Common myeloid progenitor, CD34-positive (primary cell): ENCODE measurements around the gene OR51V1.
"Not testable (repeated sequence)": the region's sequence is repeated elsewhere in the genome, so short reads cannot be mapped to it uniquely, and the experiment has no call there.

Experiments used
- CTCF ChIA-PET: fragments of 350-600 bp; sonication (Branson Sonifier 250); formaldehyde crosslinking; loops from one replicate; lab custom pipeline; 2021; ENCODE audit warnings: antibody characterized with exemption; lab: Charles Lee
- POLR2A ChIA-PET: fragments of 350-600 bp; sonication (Branson Sonifier 250); formaldehyde crosslinking; loops from one replicate; lab custom pipeline; 2021; ENCODE audit warnings: antibody characterized with exemption; lab: Charles Lee
- DNase-seq, 3 donors: peaks; one replicate each; pipeline versions ENCODE4 v3.0.0 to v3.0.0-alpha.2; 2013
- H3K27ac ChIP-seq, 2 experiments: 1 replicate in 1 of 2; 2 replicates in 1 of 2; pipeline ENCODE4 v1.7.0; 2013; ENCODE audit warnings: inconsistent platforms in 2 of 2, low read length in 2 of 2, mild to moderate bottlenecking in 2 of 2, low read depth in 1 of 2, moderate library complexity in 1 of 2; ENCODE audit not compliant: severe bottlenecking in 2 of 2, insufficient read depth in 1 of 2, poor library complexity in 1 of 2
- H3K27me3 ChIP-seq, 5 experiments: replicated peaks in 2 of 5; 1 replicate in 3 of 5; 2 replicates in 2 of 5; pipeline versions ENCODE4 v1.6.1 to v1.7.0; 2013; ENCODE audit warnings: low read length in 4 of 5, mild to moderate bottlenecking in 2 of 5, moderate library complexity in 2 of 5, inconsistent platforms in 1 of 5; ENCODE audit not compliant: insufficient read depth in 5 of 5, control insufficient read depth in 4 of 5
- H3K36me3 ChIP-seq, 4 experiments: 1 replicate in 2 of 4; 2 replicates in 2 of 4; pipeline versions ENCODE4 v1.6.1 to v1.7.0; 2013; ENCODE audit warnings: low read length in 3 of 4, control low read depth in 1 of 4, mild to moderate bottlenecking in 1 of 4; ENCODE audit not compliant: control insufficient read depth in 4 of 4, insufficient read depth in 4 of 4
- H3K4me1 ChIP-seq, 4 experiments: 1 replicate in 3 of 4; 2 replicates in 1 of 4; pipeline versions ENCODE4 v1.6.1 to v1.7.1; 2013; ENCODE audit warnings: low read length in 3 of 4, mild to moderate bottlenecking in 3 of 4, control low read depth in 1 of 4, inconsistent platforms in 1 of 4, moderate library complexity in 1 of 4; ENCODE audit not compliant: control insufficient read depth in 4 of 4, insufficient read depth in 4 of 4; ENCODE audit errors: control extremely low read depth in 1 of 4
- H3K4me3 ChIP-seq, 7 experiments: 1 replicate in 4 of 7; 2 replicates in 3 of 7; pipeline versions ENCODE4 v1.5.1 to v1.7.0; 2013; ENCODE audit warnings: mild to moderate bottlenecking in 7 of 7, low read length in 6 of 7, moderate library complexity in 6 of 7, inconsistent platforms in 2 of 7, low read depth in 2 of 7, control low read depth in 1 of 7; ENCODE audit not compliant: insufficient read depth in 4 of 7, control insufficient read depth in 1 of 7; ENCODE audit errors: extremely low read depth in 1 of 7
- H3K9me3 ChIP-seq, 5 experiments: 1 replicate in 4 of 5; 2 replicates in 1 of 5; pipeline versions ENCODE4 v1.6.1 to v1.7.1; 2013; ENCODE audit warnings: low read length in 4 of 5, mild to moderate bottlenecking in 2 of 5, inconsistent platforms in 1 of 5, low read depth in 1 of 5, moderate library complexity in 1 of 5; ENCODE audit not compliant: control insufficient read depth in 4 of 5, insufficient read depth in 2 of 5; ENCODE audit errors: control extremely low read depth in 1 of 5
- WGBS: methylation state at CpG from one replicate; pipeline ENCODE4 v1.1.5; 2013; ENCODE audit not compliant: insufficient coverage; 5-methylcytosine and 5-hydroxymethylcytosine counted together

Gene OR51V1

DNA sequence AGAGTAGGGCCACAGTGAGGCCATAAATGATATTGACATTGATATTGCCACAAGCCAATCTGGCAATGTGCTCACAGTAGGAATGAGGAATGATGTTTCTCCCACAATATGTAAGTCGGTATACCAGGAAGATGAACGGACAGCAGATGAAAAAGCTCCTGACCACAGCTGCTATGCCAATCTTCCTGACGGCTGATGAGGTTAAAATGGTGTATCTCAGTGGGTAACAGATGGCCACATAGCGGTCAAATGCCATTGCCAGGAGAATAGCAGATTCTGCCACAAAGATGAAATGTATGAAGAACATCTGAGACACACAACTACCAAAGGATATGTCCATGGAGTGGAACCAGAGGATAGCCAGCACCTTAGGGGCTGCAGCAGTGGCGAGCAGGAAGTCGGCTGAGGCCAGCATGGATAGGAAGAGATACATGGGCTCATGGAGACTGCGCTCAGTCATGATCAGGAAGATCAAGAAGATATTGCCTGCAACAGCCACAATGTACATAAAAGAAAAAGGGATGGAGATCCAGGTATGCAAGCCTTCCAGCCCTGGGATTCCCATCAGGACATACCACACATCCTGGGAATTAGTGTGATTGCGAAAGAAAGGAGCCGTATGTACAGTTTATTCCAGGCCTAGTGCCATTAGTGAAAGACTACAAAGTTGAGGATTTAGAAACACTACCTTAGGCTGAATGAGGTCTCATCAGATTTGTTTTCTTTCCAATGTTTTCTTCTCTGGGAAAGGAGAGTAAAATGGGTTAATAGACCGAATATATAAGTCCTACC lies 22.2 kb downstream of the OR51V1 start:
- ChIA-PET CTCF (no interaction called here), POLR2A (no interaction called here)
- 86% methylated on average over 9 of the region's 10 CpGs for WGBS
- Histone ChIP-seq H3K4me1 (no peaks in the 10 kb centered on the region), H3K9me3 (no peaks in the 10 kb centered on the region), H3K36me3 (no peaks in the 10 kb centered on the region), H3K4me3 (no peak overlapping the region), H3K27me3 (no peaks in the 10 kb centered on the region), H3K27ac (no peak overlapping the region)
- DNase-seq = no peak

DNA sequence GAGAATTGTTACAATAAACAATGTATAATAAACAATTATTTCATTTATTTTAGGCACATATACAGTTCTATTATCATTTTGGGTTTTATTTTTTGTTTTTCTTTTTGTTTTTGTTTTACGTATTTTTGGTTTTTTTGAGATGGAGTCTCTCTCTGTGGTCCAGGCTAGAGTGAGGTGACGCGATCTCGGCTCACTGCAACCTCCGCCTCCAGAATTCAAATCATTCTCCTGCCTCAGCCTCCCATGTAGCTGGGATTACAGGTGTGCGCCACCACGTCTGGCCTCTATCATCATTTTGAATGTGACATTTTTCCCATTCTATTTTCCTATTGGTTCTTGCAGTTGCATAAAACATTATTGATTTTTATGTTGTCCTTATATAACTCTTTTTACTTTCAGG lies 25.5 kb downstream of the OR51V1 start:
- H3K4me1 ChIP-seq = no peaks in the 10 kb centered on the region
- ChIA-PET CTCF (no interaction called here), POLR2A (no interaction called here)
- no peaks in the 10 kb centered on the region for H3K9me3 ChIP-seq
- no peaks in the 10 kb centered on the region for H3K36me3 ChIP-seq
- no peak overlapping the region for H3K27ac ChIP-seq
- no peaks in the 10 kb centered on the region for H3K27me3 ChIP-seq
- no peak overlapping the region for H3K4me3 ChIP-seq
- 100% methylated on average over 1 of the region's 7 CpGs for WGBS
- DNase-seq = no peak

DNA sequence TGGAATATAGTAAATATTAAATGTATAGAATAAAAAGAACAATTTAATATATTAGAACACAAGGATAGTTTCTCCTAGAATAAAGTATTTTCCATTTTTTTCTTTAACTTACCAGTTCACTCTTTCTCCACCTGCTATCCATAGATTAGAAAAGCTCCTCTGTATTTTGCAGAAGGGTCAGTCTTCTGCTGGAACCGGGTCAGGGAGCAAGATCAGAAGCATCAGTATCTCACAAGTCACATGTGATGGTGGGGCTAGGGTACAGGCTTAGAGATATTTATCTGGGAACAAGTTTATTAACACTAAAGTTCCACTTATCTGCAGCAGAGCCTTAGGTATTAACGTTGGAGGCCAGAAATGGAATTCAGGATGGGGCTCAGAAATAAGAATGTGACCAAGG lies 28.6 kb downstream of the OR51V1 start:
- Histone ChIP-seq H3K4me3 (no peak overlapping the region), H3K9me3 (no peaks in the 10 kb centered on the region), H3K4me1 (no peaks in the 10 kb centered on the region), H3K27me3 (no peaks in the 10 kb centered on the region), H3K27ac (no peak overlapping the region), H3K36me3 (no peaks in the 10 kb centered on the region)
- ChIA-PET CTCF (no interaction called here), POLR2A (no interaction called here)
- DNase-seq = no peak
- 84% methylated on average over 2 of the region's 2 CpGs for WGBS

DNA sequence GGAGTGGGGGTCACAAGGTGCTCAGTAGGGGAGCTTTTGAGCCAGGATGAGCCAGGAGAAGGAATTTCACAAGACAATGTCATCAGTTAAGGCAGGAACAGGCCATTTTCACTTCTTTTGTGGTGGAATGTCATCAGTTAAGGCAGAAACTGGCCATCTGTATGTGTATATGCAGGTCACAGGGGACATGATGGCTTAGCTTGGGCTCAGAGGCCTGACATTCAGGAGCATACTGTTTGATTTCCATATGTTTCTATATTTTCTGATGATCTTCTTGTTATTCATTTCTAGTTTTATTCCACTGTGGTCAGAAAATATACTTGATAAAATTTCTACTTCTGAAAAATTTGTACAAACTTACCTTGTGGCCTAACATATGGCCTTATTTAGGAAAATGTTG lies 34.6 kb downstream of the OR51V1 start:
- H3K27ac ChIP-seq, POLR2A ChIA-PET, H3K27me3 ChIP-seq, H3K9me3 ChIP-seq, CTCF ChIA-PET, DNase-seq, H3K36me3 ChIP-seq, H3K4me1 ChIP-seq, H3K4me3 ChIP-seq: not testable (repeated sequence)

DNA sequence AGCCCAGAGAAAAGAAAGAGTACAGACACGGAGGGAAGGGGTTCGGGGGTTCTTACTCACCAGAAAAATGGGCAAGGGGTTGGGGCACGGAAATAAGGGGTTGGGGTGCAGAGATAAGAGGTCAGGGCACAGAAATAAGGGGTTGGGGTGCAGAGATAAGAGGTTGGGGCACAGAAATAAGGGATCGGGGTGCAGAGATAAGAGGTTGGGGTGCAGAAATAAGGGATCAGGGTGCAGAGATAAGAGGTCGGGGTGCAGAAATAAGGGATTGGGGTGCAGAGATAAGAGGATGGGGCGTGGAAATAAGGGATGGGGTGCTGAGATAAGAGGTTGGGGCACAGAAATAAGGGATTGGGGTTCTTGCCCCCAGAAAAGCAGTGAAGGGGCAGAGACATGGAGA lies 35.7 kb downstream of the OR51V1 start:
- H3K9me3 ChIP-seq, H3K4me1 ChIP-seq, H3K4me3 ChIP-seq, POLR2A ChIA-PET, H3K27ac ChIP-seq, H3K36me3 ChIP-seq, CTCF ChIA-PET, H3K27me3 ChIP-seq, DNase-seq: not testable (repeated sequence)
- 79% methylated on average over 5 of the region's 6 CpGs for WGBS

DNA sequence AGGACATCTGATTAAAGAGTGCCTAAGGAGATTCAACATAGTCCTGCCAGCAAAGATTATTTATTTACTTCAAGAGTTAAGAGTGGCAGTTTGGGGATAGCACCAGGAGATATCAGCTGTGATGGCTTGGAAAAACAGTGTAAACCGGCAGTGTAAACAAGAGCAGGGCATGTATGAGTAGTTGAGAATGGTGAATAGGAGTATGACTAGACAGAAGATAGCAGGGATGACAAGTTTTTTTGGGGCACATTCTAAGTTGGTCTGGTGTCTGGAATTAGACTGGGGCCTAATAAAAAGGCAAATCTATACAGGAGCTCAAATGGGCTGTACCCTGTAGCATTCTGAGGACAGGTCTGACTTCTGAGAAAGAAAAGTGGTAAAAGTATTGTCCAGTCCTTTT lies 39.4 kb downstream of the OR51V1 start:
- H3K4me1 ChIP-seq, H3K9me3 ChIP-seq, H3K4me3 ChIP-seq, H3K27ac ChIP-seq, DNase-seq, H3K36me3 ChIP-seq, POLR2A ChIA-PET, CTCF ChIA-PET, H3K27me3 ChIP-seq: not testable (repeated sequence)
- WGBS = no CpG with 5 or more reads among the region's 1 CpG

DNA sequence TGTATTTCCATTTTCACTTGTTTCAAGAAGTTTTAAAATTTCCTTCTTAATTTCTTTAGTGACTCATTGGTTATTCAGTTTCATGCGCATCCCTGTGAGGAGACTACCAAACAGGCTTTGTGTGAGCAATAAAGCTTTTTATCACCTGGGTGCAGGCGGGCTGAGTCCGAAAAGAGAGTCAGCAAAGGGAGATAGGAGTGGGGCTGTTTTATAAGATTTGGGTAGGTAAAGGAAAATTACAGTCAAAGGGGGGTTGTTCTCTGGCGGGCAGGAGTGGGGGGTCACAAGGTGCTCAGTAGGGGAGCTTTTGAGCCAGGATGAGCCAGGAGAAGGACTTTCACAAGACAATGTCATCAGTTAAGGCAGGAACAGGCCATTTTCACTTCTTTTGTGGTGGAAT lies 40.3 kb downstream of the OR51V1 start:
- DNase-seq, POLR2A ChIA-PET, H3K27me3 ChIP-seq, H3K4me1 ChIP-seq, H3K9me3 ChIP-seq, H3K4me3 ChIP-seq, H3K27ac ChIP-seq, H3K36me3 ChIP-seq, CTCF ChIA-PET: not testable (repeated sequence)
- 80% methylated on average over 1 of the region's 4 CpGs for WGBS
